KMS-11 (cell line): Measurements from ENCODE around the gene CDH16.

Experiments used
- H2AFZ ChIP-seq: fragments of 200-600 bp; sonication (generic); 2 replicates; pipeline ENCODE4 v1.6.1; 2016; ENCODE audit warnings: antibody characterized with exemption, mixed run types, low read depth
- H3K27ac ChIP-seq: fragments of 200-600 bp; sonication (generic); 2 replicates; pipeline ENCODE4 v1.6.1; 2016; ENCODE audit warnings: mild to moderate bottlenecking, mixed run types
- H3K27me3 ChIP-seq: fragments of 200-600 bp; sonication (generic); 2 replicates; pipeline ENCODE4 v1.6.1; 2017; ENCODE audit warnings: mild to moderate bottlenecking, low read depth, mixed run types, moderate library complexity; ENCODE audit not compliant: insufficient read depth
- H3K36me3 ChIP-seq: fragments of 200-600 bp; sonication (generic); 2 replicates; pipeline ENCODE4 v1.6.1; 2017; ENCODE audit warnings: mild to moderate bottlenecking, mixed run types; ENCODE audit not compliant: insufficient read depth
- H3K4me1 ChIP-seq: fragments of 200-600 bp; sonication (generic); 2 replicates; pipeline ENCODE4 v1.6.1; 2016; ENCODE audit warnings: mild to moderate bottlenecking, low read depth, mixed run types; ENCODE audit not compliant: poor library complexity, severe bottlenecking
- H3K4me2 ChIP-seq: fragments of 200-600 bp; sonication (generic); 2 replicates; pipeline ENCODE4 v1.7.0; 2016; ENCODE audit warnings: mild to moderate bottlenecking, mixed run types
- H3K4me3 ChIP-seq: fragments of 200-600 bp; sonication (generic); IDR thresholded peaks from 2 replicates; pipeline ENCODE4 v1.6.1; 2017; ENCODE audit warnings: low read depth, low read length, mixed read lengths; ENCODE audit not compliant: insufficient read depth
- H3K79me2 ChIP-seq: fragments of 200-600 bp; sonication (generic); 2 replicates; pipeline ENCODE4 v1.6.1; 2016; ENCODE audit warnings: low read depth, mixed run types; ENCODE audit not compliant: insufficient read depth
- H3K9ac ChIP-seq: fragments of 200-600 bp; sonication (generic); 2 replicates; pipeline ENCODE4 v1.6.1; 2016; ENCODE audit warnings: mild to moderate bottlenecking, mixed run types
- H4K20me1 ChIP-seq: fragments of 200-600 bp; sonication (generic); 2 replicates; pipeline ENCODE4 v1.6.1; 2016; ENCODE audit warnings: mild to moderate bottlenecking, mixed run types; ENCODE audit not compliant: insufficient read depth
- TF ChIP-seq, protein P1 (sequence below): fragments of 200-600 bp; sonication (generic); conservative IDR thresholded peaks from 2 replicates; pipeline ENCODE4 v1.6.1; 2017; ENCODE audit warnings: low read depth, mild to moderate bottlenecking, antibody characterized with exemption, low read length, moderate library complexity, mixed read lengths

CDH16 gene

DNA sequence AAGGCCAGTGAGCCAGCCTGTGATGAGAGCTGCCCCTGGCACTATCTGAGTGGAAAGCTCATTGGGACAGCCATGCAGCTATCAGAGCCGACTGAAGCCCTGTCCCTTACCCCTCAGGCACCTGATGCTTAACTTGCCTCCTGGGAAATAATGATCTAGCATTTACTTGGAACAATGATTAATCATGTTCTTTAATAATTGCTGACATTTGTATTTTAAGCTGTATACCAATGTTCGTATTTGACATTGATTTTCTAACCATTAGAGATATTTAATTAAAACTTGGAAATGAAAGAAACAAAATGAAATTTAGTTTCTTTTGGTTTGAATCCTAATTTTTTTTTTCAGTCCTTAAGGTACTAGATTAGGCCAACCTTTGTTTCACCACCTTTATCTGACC is 27.9 kb downstream of the CDH16 start:
- H3K9ac ChIP-seq, result no peak overlapping the region
- TF ChIP-seq, protein P1, sequence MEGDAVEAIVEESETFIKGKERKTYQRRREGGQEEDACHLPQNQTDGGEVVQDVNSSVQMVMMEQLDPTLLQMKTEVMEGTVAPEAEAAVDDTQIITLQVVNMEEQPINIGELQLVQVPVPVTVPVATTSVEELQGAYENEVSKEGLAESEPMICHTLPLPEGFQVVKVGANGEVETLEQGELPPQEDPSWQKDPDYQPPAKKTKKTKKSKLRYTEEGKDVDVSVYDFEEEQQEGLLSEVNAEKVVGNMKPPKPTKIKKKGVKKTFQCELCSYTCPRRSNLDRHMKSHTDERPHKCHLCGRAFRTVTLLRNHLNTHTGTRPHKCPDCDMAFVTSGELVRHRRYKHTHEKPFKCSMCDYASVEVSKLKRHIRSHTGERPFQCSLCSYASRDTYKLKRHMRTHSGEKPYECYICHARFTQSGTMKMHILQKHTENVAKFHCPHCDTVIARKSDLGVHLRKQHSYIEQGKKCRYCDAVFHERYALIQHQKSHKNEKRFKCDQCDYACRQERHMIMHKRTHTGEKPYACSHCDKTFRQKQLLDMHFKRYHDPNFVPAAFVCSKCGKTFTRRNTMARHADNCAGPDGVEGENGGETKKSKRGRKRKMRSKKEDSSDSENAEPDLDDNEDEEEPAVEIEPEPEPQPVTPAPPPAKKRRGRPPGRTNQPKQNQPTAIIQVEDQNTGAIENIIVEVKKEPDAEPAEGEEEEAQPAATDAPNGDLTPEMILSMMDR, result no peak

DNA sequence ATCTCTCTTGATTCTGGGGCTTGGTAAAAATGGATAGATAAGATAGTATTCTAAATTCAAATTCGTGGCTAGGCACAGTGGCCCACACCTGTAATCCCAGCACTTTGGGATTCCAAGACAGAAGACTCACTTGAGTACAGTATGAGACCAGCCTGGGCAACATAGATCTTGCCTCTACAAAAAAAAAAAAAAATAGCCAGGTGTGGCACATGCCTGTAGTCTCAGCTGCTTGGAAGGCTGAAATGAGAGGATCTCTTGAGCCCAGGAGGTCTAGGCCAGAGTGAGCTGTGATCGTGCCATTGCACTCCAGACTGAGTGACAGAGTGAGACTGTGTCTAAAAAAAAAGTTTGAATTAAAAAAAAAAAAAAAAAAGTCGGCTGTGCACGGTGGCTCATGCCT is 29.1 kb downstream of the CDH16 start:
- Histone ChIP-seq H4K20me1 (no peaks in the 10 kb centered on the region), H3K4me3 (no peak overlapping the region), H3K4me2 (no peak overlapping the region), H3K27me3 (no peaks in the 10 kb centered on the region), H2AFZ (no peak overlapping the region), H3K9ac (no peak overlapping the region), H3K36me3 (0 out of 2 replicates have a peak, but pooled peaks cover 5% of the 10 kb centered on the region), H3K4me1 (peaks cover 4% of the 10 kb centered on the region), H3K27ac (no peak overlapping the region), H3K79me2 (no peaks in the 10 kb centered on the region)
- TF ChIP-seq, protein P1, result no peak

More for the DNA sequence above, 27.9 kb downstream of the CDH16 start:
- Histone ChIP-seq H3K79me2 (no peaks in the 10 kb centered on the region), H3K4me3 (no peak overlapping the region), H3K27me3 (no peaks in the 10 kb centered on the region), H3K27ac (no peak overlapping the region), H3K36me3 (0 out of 2 replicates have a peak, but pooled peaks cover 5% of the 10 kb centered on the region), H3K4me1 (peaks cover 4% of the 10 kb centered on the region), H3K4me2 (no peak overlapping the region), H4K20me1 (no peaks in the 10 kb centered on the region), H2AFZ (no peak overlapping the region)

DNA sequence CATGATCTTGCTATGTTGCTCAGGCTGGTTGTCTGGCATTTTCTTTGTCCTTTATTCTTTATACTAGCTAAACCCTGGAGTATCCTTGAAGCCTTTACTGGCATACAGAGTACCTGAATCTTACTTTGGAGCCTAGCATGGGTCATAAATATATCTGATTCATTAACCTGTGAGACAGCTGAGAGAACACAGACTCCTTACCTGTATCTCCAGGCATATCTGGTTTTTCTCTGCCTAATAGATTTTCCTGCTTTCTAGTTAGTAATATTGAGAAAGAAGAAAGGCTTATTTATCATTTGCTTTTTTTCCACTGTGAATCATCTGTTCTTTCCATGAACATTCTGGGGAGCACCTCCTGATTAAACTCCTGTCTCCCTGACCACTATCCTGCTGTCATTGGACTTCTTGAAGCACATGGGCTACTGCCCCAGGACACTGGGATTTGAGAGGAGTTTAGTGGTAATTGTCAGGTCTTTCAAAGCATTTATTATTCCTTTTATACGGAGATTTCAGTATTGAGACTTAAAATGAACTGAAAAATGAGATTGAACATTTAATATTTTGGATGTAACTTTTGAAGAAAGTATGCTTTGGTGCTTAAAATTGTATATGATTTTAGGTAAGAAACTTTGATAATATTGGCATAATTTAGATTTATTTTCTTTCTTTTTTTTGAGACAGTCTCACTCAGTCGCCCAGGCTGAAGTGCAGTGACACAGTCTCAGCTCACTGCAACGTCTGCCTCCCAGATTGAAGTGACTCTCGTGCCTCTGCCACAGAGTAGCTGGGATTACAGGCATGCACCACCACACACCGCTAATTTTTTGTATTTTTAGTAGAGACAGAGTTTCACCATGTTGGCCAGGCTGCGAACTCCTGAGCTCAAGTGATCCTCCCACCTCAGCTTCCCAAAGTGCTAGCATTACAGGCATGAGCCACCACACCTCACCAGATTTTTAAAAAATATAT is 29.8 kb downstream of the CDH16 start:
- no peak overlapping the region for H2AFZ ChIP-seq
- H3K4me2 ChIP-seq, result no peak overlapping the region
- H3K79me2 ChIP-seq, result no peaks in the 10 kb centered on the region
- 0 out of 2 replicates have a peak, but pooled peaks cover 5% of the 10 kb centered on the region for H3K36me3 ChIP-seq
- H3K9ac ChIP-seq, result no peak overlapping the region
- H3K27me3 ChIP-seq, result no peaks in the 10 kb centered on the region
- no peak overlapping the region for H3K4me3 ChIP-seq
- TF ChIP-seq, protein P1, result no peak
- no peaks in the 10 kb centered on the region for H4K20me1 ChIP-seq
- H3K27ac ChIP-seq, result no peak overlapping the region
- peaks cover 7% of the 10 kb centered on the region for H3K4me1 ChIP-seq

DNA sequence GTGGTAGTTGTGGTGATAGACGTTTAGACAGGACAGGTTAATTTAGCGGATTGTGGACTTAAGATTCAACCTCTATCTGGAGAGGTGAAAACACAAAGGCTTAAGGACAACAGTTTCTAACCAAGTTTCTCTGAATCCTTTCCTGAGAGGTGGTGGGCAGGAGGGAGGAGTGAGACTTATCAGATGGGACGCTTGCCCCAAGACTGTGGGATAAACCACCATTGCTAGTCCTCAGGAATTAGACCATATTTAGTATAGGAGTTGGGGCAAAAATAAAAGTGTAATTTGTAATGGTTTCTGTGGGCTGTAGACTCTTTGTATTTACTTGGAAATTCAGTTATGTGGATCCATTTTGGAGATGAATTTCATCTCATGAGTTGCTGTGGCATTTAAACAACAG is 31.8 kb downstream of the CDH16 start:
- Histone ChIP-seq H3K4me1 (peaks cover 5% of the 10 kb centered on the region), H3K9ac (no peak overlapping the region), H4K20me1 (no peaks in the 10 kb centered on the region), H2AFZ (no peak overlapping the region), H3K27ac (no peak overlapping the region), H3K27me3 (no peaks in the 10 kb centered on the region), H3K4me2 (no peak overlapping the region), H3K36me3 (0 out of 2 replicates have a peak, but pooled peaks cover 5% of the 10 kb centered on the region), H3K4me3 (no peak overlapping the region), H3K79me2 (peaks cover 12% of the 10 kb centered on the region; the same call in 1 of the 2 replicates)
- TF ChIP-seq, protein P1, result no peak
